Peyer's patch (tissue), 4 donors: ENCODE measurements around the gene CCDC187. TPM values are rescaled to one million over a fixed set of nuclear protein-coding genes. Genes with fewer than 3 reads are reported as not detected.

ENCODE experiments used
- DNase-seq, 3 donors: peaks; one replicate each; pipeline ENCODE4 v3.0.0-alpha.2; 2017 to 2019
- H3K27ac ChIP-seq, 4 donors: fragments of 200-600 bp; sonication (generic); one replicate each; pipeline ENCODE4 v1.5.1; 2016 to 2019
- H3K27me3 ChIP-seq, 2 donors: fragments of 200-600 bp; sonication (generic); one replicate each; pipeline ENCODE4 v1.5.1; 2019
- H3K36me3 ChIP-seq, 3 donors: fragments of 200-600 bp; sonication (generic); one replicate each; pipeline ENCODE4 v1.5.1; 2016 to 2019
- H3K4me1 ChIP-seq, 4 donors: fragments of 200-600 bp; sonication (generic); one replicate each; pipeline ENCODE4 v1.5.1; 2016 to 2019
- H3K4me3 ChIP-seq, 4 donors: fragments of 200-600 bp; sonication (generic); 1 replicate in 3 of 4; 2 replicates in 1 of 4; pipeline ENCODE4 v1.5.1; 2016 to 2019; ENCODE audit warnings: mild to moderate bottlenecking in 1 of 4
- H3K9me3 ChIP-seq, 4 donors: fragments of 200-600 bp; sonication (generic); one replicate each; pipeline ENCODE4 v1.5.1; 2016 to 2019; ENCODE audit warnings: mild to moderate bottlenecking in 1 of 4
- CTCF ChIP-seq, 6 experiments: fragments of 450-650 bp in 4 of 6; fragments of 200-600 bp in 2 of 6; sonication (generic) in 1 of 6; IDR thresholded peaks; one replicate each; pipeline ENCODE4 v1.5.1; 2017 to 2019; ENCODE audit warnings: antibody characterized with exemption in 6 of 6, mild to moderate bottlenecking in 3 of 6, moderate library complexity in 1 of 6
- POLR2A ChIP-seq, 2 donors: fragments of 450-650 bp; IDR thresholded peaks; one replicate each; pipeline ENCODE4 v1.5.1; 2017; ENCODE audit warnings: antibody characterized with exemption in 2 of 2, mild to moderate bottlenecking in 2 of 2, moderate library complexity in 2 of 2
- total RNA-seq, 4 donors: library from RNA; depleted of rRNA; stranded (reverse); fragments of >200 nt; gene quantifications; one replicate each; pipeline ENCODE4 v1.1.0, GENCODE V29; 2016

The CCDC187 gene
- total RNA-seq, 4 donors from 2014 or later = 0.35 to 1.0 (median 0.67) TPM; not detected in 1

DNA sequence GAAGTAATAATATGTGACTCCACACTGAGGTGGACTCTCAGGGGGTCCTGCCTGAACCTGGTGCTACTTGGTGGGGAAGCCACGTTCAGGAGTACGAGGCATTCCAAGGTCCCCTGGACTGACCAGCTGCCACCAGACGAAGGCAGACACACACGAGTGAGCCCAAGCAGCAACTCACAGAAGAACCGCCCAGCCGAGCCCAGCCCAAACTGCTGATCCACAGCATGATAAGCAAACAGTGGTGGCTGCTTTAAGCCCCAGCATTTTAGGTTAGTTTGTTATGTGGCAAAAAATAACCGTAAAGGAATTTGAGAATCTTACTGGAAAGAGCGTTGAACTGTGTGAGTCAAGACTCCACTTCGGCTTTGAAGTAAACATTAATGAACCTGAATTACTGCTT, 90.2 kb downstream of the CCDC187 start:
- Histone ChIP-seq H3K27ac (no peak overlapping the region), H3K36me3 (peaks cover 0 to 70% (median 0%) of the 10 kb centered on the region in 3 donors), H3K4me3 (no peak overlapping the region), H3K9me3 (no peaks in the 10 kb centered on the region), H3K4me1 (no peaks in the 10 kb centered on the region), H3K27me3 (no peaks in the 10 kb centered on the region)
- DNase-seq = no peak
- TF ChIP-seq POLR2A (IDR thresholded peaks at IDR 0.05) (no peak), CTCF (IDR thresholded peaks at IDR 0.05) (no peak)

DNA sequence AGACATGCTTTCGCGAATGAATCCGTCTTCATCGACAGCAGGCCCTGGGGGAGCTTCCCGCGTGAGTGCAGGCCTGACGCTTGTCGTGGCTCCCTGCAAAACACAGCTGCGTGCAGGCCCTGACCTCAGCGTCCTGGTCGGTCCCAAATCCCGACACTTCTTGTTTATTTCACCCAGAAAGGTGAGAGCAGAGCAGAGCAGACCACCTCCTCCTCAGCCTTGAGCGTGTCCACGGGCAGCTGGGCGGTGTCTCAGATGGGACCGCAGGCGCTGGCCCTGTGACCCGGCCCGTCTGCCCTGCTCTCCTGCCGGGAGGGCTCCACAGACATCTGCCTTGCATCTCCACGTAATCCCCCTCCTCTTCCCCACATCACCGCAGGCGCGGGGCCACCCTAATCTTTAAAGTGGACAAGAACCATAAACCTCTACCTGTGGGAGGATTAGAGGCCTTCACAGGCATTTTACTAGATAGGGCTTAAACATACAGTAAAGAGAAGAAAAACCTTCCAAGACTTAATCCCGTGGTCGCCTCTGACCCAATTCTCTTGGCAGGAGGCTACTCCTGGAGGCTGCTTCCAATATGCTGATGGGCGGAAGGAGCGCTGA, 91.4 kb downstream of the CCDC187 start:
- H3K4me1 ChIP-seq = no peaks in the 10 kb centered on the region
- no peak overlapping the region for H3K4me3 ChIP-seq
- H3K27ac ChIP-seq = no peak overlapping the region
- no peak for DNase-seq
- TF ChIP-seq POLR2A (IDR thresholded peaks at IDR 0.05) (no peak), CTCF (IDR thresholded peaks at IDR 0.05) (no peak)
- no peaks in the 10 kb centered on the region for H3K9me3 ChIP-seq
- peaks cover 0 to 60% (median 0%) of the 10 kb centered on the region in 3 donors for H3K36me3 ChIP-seq
- no peaks in the 10 kb centered on the region for H3K27me3 ChIP-seq

DNA sequence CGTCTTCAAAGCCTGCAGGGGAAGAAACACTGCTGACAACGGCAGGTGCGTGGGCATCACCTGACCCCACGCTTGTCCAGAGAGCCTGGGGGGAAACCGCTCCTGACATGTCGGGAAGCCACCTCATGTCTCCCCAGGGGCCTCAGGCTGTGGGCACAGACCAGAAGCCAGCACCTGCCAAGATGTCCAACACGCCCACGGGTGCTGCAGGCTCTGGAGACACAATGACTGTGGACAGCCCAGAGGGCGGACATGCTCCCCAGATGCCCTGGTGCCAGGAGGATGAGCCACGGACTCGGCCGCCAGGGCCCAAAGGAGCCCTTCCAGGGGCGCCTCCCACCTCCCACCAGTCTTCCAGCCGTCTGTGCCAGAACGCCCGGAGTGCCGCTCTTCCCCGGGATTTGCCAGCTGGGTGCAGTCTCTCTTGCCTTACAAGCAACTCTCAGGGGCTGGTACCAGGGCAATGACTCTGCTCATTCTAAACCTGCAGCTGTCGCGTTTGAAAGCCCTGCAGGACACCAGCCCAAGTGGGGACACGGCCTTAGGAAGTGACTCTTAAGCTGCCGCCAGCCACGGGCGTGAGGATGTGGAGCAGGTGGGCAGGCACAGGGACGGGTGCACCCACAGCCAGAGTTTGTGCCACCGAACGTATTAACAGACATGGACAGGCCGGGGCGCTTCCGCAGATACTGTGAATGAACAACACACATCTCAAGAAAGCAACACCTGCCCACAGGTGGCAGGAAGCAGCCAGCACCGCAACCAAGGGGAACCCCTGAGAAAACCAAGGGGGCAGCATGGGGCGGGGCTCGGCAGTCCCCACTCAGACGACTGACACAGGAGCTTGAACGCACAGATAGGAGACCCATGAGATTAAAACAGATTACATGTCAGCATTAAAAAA, 92.2 kb downstream of the CCDC187 start:
- no peak overlapping the region for H3K4me3 ChIP-seq
- H3K9me3 ChIP-seq = no peaks in the 10 kb centered on the region
- H3K36me3 ChIP-seq = peaks cover 0 to 52% (median 0%) of the 10 kb centered on the region in 3 donors
- no peak overlapping the region for H3K27ac ChIP-seq
- no peaks in the 10 kb centered on the region for H3K4me1 ChIP-seq
- TF ChIP-seq CTCF (IDR thresholded peaks at IDR 0.05) = no peak
- TF ChIP-seq POLR2A (IDR thresholded peaks at IDR 0.05) = no peak
- H3K27me3 ChIP-seq = no peaks in the 10 kb centered on the region
- DNase-seq = no peak

DNA sequence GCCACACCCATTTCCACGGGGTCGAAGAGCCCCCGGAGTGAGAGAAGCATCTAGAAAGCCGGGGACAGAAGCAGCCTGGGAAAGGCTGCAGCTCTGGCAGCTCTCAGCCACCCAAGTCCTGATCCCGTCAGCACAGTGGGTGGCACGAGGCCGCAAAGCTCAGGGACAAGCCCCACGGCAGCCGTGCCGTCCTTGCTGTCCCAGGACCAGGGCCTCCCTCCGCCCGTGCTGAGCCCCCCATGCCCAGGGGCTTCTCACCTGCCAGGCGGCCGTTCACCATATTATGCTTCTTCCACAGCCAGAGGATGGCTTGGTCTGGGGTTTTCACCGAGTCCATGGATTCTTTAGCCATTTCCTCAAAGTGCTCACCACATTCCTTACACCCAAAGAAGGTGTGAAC, 92.9 kb downstream of the CCDC187 start:
- Histone ChIP-seq H3K27me3 (no peaks in the 10 kb centered on the region), H3K27ac (no peak overlapping the region), H3K36me3 (peaks cover 0 to 45% (median 0%) of the 10 kb centered on the region in 3 donors), H3K9me3 (no peaks in the 10 kb centered on the region), H3K4me3 (no peak overlapping the region), H3K4me1 (no peaks in the 10 kb centered on the region)
- TF ChIP-seq POLR2A (IDR thresholded peaks at IDR 0.05) (no peak), CTCF (IDR thresholded peaks at IDR 0.05) (no peak)
- no peak for DNase-seq

DNA sequence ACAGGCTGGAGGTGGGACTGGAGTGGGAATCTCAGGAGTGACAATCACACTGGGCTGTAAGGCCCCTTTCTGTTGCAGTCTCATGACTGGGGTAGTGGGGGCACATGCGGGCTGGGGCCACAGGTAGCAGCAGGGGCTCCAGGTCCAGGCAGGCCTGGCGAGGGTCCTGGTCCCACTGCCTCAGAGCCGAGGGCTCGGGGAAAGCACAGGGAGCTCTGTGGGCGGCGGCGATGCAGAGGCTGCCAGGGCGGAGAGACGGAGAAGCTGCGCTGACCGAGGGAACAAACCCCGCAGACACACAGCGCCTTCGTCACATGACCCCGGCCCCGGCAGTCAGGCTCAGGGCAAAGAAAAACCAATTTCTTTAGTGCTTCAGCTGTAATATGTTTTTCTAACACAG, 93.6 kb downstream of the CCDC187 start:
- Histone ChIP-seq H3K4me3 (no peak overlapping the region), H3K9me3 (no peaks in the 10 kb centered on the region), H3K27ac (no peak overlapping the region), H3K27me3 (no peaks in the 10 kb centered on the region), H3K36me3 (peaks cover 0 to 42% (median 0%) of the 10 kb centered on the region in 3 donors), H3K4me1 (no peaks in the 10 kb centered on the region)
- no peak for DNase-seq
- TF ChIP-seq POLR2A (IDR thresholded peaks at IDR 0.05) (no peak), CTCF (IDR thresholded peaks at IDR 0.05) (no peak)
